ENCODE data around the gene GJA9. TPM values are rescaled to one million over a fixed set of nuclear protein-coding genes. Genes with fewer than 3 reads are reported as not detected.

GJA9 gene
- total RNA-seq, 3 donors from 2014 or later, result not detected

DNA sequence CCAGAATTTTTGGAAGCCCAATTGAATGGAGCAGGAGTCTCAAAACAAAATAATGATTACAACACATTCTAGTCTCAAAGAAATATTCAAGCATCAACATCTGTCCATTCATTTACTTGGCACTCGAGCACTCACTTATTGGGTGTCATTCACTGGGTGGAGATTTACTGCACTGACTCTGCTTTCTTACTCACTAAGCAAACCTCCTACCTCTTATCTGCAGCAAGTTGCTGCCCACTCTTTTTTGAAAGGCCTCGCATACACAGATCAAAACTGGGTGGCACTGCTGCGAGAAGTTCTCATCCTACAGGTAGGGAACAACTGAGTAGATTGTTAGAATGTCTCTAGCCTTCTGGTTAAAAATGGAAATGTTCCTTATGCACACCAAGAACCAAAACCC lies 42.2 kb upstream of the GJA9 start:
- no peak overlapping the region for H3K4me3 ChIP-seq
- TF ChIP-seq, protein P1, sequence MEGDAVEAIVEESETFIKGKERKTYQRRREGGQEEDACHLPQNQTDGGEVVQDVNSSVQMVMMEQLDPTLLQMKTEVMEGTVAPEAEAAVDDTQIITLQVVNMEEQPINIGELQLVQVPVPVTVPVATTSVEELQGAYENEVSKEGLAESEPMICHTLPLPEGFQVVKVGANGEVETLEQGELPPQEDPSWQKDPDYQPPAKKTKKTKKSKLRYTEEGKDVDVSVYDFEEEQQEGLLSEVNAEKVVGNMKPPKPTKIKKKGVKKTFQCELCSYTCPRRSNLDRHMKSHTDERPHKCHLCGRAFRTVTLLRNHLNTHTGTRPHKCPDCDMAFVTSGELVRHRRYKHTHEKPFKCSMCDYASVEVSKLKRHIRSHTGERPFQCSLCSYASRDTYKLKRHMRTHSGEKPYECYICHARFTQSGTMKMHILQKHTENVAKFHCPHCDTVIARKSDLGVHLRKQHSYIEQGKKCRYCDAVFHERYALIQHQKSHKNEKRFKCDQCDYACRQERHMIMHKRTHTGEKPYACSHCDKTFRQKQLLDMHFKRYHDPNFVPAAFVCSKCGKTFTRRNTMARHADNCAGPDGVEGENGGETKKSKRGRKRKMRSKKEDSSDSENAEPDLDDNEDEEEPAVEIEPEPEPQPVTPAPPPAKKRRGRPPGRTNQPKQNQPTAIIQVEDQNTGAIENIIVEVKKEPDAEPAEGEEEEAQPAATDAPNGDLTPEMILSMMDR (IDR thresholded peaks at IDR 0.05), result no peak
- TF ChIP-seq POLR2AphosphoS5 (IDR thresholded peaks at IDR 0.05), result no peak
- TF ChIP-seq POLR2A (IDR thresholded peaks at IDR 0.05), result no peak
- no peak for DNase-seq (ENCODE audit: low spot score in 2 of 2)
- intact Hi-C loops (cut with DNase I; ENCODE audit: low total_unique reads), result no loop called here
- H3K9me3 ChIP-seq, result no peaks in the 10 kb centered on the region
- no peaks in the 10 kb centered on the region for H3K36me3 ChIP-seq
- no peak overlapping the region for H3K27ac ChIP-seq
- H3K4me1 ChIP-seq, result no peaks in the 10 kb centered on the region
- no peaks in the 10 kb centered on the region for H3K27me3 ChIP-seq

DNA sequence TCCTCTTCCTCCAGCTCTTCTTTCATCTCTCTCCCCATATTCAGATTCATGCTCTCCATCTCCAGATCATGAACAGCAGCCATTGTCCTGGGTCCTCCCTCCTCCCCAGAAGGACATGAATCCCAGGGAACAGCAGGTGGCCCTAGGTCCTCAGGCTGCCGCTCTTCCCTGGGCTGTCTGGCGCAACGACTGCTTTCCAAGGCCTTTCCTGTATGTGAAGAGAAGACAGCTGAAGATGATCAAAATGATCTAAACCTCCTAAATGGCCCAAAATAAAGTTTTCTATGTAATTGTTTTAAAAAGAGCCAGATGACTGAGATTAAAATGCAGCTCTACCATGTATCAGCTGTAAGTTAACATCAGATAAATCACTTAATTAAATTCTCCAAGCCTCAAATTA lies 37.7 kb upstream of the GJA9 start:
- Histone ChIP-seq H3K36me3 (no peaks in the 10 kb centered on the region), H3K4me1 (no peaks in the 10 kb centered on the region), H3K4me3 (no peak overlapping the region), H3K27ac (no peak overlapping the region), H3K27me3 (no peaks in the 10 kb centered on the region), H3K9me3 (no peaks in the 10 kb centered on the region)
- TF ChIP-seq, protein P1 (IDR thresholded peaks at IDR 0.05), result no peak
- TF ChIP-seq POLR2A (IDR thresholded peaks at IDR 0.05) (no peak), POLR2AphosphoS5 (IDR thresholded peaks at IDR 0.05) (no peak)
- intact Hi-C loops (cut with DNase I; ENCODE audit: low total_unique reads), result no loop called here
- no peak for DNase-seq (ENCODE audit: low spot score in 2 of 2)

DNA sequence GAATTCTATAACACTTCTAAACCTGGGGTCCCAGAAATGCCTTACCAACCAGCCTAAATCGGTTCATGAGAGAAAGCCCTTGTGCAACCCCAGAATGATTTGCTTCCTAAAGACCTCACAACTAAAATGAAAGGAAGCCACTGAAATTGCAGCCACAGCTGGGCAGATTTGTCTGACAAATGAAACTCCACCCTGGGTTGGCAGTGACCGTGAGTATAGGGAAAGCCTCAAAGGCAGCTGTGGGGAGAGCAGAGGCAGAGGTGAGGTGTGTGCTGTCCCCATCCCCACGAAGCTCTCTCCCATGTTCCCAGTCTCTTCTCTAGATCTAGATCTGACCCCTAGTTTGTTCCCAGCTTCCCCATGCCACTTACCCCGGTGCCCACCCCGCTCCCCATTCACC lies 37.2 kb upstream of the GJA9 start:
- no peaks in the 10 kb centered on the region for H3K36me3 ChIP-seq
- no peak overlapping the region for H3K4me3 ChIP-seq
- TF ChIP-seq, protein P1 (IDR thresholded peaks at IDR 0.05), result no peak
- TF ChIP-seq POLR2AphosphoS5 (IDR thresholded peaks at IDR 0.05) (no peak), POLR2A (IDR thresholded peaks at IDR 0.05) (no peak)
- intact Hi-C loops (cut with DNase I; ENCODE audit: low total_unique reads), result no loop called here
- no peaks in the 10 kb centered on the region for H3K27me3 ChIP-seq
- H3K9me3 ChIP-seq, result no peaks in the 10 kb centered on the region
- no peak for DNase-seq (ENCODE audit: low spot score in 2 of 2)
- no peaks in the 10 kb centered on the region for H3K4me1 ChIP-seq
- H3K27ac ChIP-seq, result no peak overlapping the region

DNA sequence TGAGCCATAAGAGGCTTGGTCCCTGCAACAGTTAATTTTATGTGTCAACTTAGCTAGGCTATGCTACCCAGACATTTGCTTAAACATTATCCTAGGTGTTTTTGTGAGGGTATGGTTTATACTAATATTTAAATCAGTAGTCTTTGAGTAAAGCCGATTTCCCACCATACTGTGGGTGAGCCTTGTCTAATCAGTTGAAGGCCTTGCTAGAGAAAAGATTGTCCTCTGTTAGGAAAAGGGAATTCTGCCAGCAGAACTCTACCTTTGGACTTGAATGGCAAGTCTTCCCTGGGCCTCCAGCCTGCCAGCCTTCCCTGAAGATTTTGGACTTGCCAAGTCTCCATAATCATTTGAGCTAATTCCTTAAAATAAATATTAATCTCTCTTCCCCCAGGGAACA lies 36.4 kb upstream of the GJA9 start:
- Histone ChIP-seq H3K4me3 (no peak overlapping the region), H3K4me1 (no peaks in the 10 kb centered on the region), H3K36me3 (no peaks in the 10 kb centered on the region), H3K27ac (no peak overlapping the region), H3K9me3 (no peaks in the 10 kb centered on the region), H3K27me3 (no peaks in the 10 kb centered on the region)
- TF ChIP-seq, protein P1 (IDR thresholded peaks at IDR 0.05), result no peak
- TF ChIP-seq POLR2AphosphoS5 (IDR thresholded peaks at IDR 0.05) (no peak), POLR2A (IDR thresholded peaks at IDR 0.05) (no peak)
- intact Hi-C loops (cut with DNase I; ENCODE audit: low total_unique reads), result no loop called here
- DNase-seq (ENCODE audit: low spot score in 2 of 2), result no peak

DNA sequence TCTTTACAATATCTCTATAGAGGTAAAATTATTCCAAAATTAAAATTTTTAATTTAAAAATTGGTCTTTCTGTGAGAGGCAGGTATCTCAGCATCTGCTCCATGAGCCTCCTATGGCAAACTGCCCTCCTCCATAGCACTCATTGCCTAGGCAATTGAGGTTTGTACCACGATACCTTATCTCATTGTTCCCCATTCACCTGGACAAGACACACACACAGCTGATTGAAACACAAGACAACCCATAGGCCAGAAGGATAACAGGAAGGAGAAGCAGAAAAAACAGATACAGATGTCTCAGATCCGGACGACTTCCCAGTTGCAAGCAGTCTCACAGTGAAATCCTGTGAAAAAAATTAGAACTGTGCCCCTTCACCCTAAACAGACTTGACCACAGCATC lies 36.0 kb upstream of the GJA9 start:
- H3K4me1 ChIP-seq, result no peaks in the 10 kb centered on the region
- no peak for DNase-seq (ENCODE audit: low spot score in 2 of 2)
- no peaks in the 10 kb centered on the region for H3K9me3 ChIP-seq
- no peaks in the 10 kb centered on the region for H3K36me3 ChIP-seq
- no peak overlapping the region for H3K4me3 ChIP-seq
- TF ChIP-seq POLR2AphosphoS5 (IDR thresholded peaks at IDR 0.05) (no peak), POLR2A (IDR thresholded peaks at IDR 0.05) (no peak)
- TF ChIP-seq, protein P1 (IDR thresholded peaks at IDR 0.05), result no peak
- intact Hi-C loops (cut with DNase I; ENCODE audit: low total_unique reads), result no loop called here
- H3K27ac ChIP-seq, result no peak overlapping the region
- H3K27me3 ChIP-seq, result no peaks in the 10 kb centered on the region
